GM18858 (cell line): ENCODE results near the gene TMEM187.

ENCODE experiments used
- ATAC-seq: cut with Tn5 transposase; IDR thresholded peaks from one replicate; pipeline ENCODE4 v1.9.1; 2021; ENCODE audit not compliant: unreplicated experiment

The TMEM187 gene

GRCh38 chrX:154019061-154019621 is 46.6 kb downstream of the TMEM187 start:
- no peak for ATAC-seq

GRCh38 chrX:154019633-154020528 is 47.3 kb downstream of the TMEM187 start, which contains the start of gene IRAK1:
IRAK1 (minus strand) TSS chrX:154019902; CDS start chrX:154019812, 90 bp downstream.
- ATAC-seq = no peak

- ATAC-seq = no peak
Observed at GRCh38 chrX:154020536-154021115, 48.1 kb downstream of the TMEM187 start.

GRCh38 chrX:154021131-154021611 is 48.6 kb downstream of the TMEM187 start:
- ATAC-seq = no peak

- no peak for ATAC-seq
Observed at GRCh38 chrX:154022108-154022507, 49.6 kb downstream of the TMEM187 start.

GRCh38 chrX:154023276-154024000 is 50.9 kb downstream of the TMEM187 start:
- ATAC-seq = no peak

- ATAC-seq = no peak
Observed at GRCh38 chrX:154024271-154024670, 51.7 kb downstream of the TMEM187 start.

GRCh38 chrX:154025230-154025629 is 52.7 kb downstream of the TMEM187 start:
- ATAC-seq = no peak

GRCh38 chrX:154026136-154027021 is 53.8 kb downstream of the TMEM187 start:
- ATAC-seq = no peak

- no peak for ATAC-seq
Observed at GRCh38 chrX:154027022-154027402, 54.5 kb downstream of the TMEM187 start.

GRCh38 chrX:154027986-154028385 is 55.4 kb downstream of the TMEM187 start:
- ATAC-seq = no peak

- ATAC-seq = no peak
Observed at GRCh38 chrX:154028502-154029184, 56.1 kb downstream of the TMEM187 start.

GRCh38 chrX:154029439-154029838 is 56.9 kb downstream of the TMEM187 start:
- no peak for ATAC-seq

- ATAC-seq = no peak
Observed at GRCh38 chrX:154030266-154030665, 57.7 kb downstream of the TMEM187 start.

- no peak for ATAC-seq
Observed at GRCh38 chrX:154030715-154031305, 58.3 kb downstream of the TMEM187 start.

- no peak for ATAC-seq
Observed at GRCh38 chrX:154032160-154032559, 59.6 kb downstream of the TMEM187 start.

GRCh38 chrX:154032653-154033052 is 60.1 kb downstream of the TMEM187 start:
- ATAC-seq = no peak
